NCI-H187 (cell line): ENCODE data around the gene POC1A.
"Not testable (repeated sequence)": the region's sequence is repeated elsewhere in the genome, so short reads cannot be mapped to it uniquely, and the experiment has no call there.

ENCODE experiments used
- DNase-seq, 2 experiments: peaks; one replicate each; lab custom pipeline; 2025; lab: John Stamatoyannopoulos, UW

The POC1A gene

GRCh38 chr3:52183786-52184445, 29.7 kb upstream of the POC1A start:
- no peak for DNase-seq

- DNase-seq: no peak
Observed at GRCh38 chr3:52182691-52183090, 28.5 kb upstream of the POC1A start.

DNA sequence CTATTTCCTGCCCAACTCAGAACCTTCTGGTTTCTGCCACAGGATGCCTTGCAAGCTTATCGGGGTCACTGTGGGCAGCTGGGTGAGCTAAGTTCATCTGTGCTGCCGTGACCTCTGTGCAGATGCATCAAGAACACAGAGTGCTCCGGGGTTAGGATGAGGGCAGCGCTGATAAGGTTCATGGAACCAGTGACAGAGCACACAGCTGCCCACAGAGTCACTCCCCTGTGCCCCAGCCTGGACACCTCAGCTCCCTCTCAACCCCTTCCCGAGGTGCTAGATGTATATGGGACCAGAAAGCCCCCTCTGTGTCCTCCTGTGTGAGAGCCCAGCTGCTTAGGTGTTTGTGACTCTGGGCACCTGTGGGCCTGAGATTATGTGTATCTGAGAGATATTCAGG, 28.0 kb upstream of the POC1A start:
- no peak for DNase-seq

DNA sequence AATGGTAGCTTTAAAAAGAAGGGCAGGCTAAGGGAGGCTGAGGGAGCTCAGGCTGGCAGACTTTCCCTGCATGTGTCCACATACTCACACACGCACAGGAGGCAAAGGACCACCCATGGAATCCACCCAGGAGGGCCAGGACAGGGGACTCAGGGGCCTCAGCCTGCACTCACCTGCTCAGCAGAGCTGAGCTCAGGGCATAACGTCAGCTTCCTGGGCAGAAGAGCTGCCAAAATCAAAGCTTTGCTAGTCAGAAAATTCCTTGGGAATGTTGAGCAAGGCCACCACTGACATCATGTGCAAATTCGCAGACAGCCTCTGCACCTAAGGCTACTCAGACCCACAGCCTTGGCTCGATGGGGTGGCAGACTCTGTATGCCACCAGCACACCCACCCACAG, 27.3 kb upstream of the POC1A start:
- DNase-seq: no peak

DNA sequence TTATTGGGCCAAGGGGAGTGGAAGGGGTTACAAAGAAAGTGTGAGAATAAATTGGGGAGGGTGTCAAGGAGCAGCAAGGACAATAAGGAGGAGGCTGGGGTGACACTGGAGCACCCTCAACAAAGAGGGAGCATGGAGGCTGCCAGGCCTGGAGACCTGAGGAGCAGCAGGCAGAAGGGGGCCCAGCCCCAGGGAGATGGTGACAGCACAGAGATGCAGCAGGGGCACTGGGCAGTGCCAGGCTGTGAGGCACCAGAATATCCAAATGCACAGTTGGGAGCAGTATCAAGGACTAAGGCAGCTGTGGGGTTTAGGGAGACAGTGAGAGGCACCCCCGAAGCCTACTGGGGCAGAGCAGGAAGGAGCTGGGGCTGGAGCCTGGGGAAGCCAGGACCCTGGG, 24.3 kb upstream of the POC1A start:
- DNase-seq: no peak

- not testable (repeated sequence) for DNase-seq
Observed at GRCh38 chr3:52178126-52178525, 23.9 kb upstream of the POC1A start.

DNA sequence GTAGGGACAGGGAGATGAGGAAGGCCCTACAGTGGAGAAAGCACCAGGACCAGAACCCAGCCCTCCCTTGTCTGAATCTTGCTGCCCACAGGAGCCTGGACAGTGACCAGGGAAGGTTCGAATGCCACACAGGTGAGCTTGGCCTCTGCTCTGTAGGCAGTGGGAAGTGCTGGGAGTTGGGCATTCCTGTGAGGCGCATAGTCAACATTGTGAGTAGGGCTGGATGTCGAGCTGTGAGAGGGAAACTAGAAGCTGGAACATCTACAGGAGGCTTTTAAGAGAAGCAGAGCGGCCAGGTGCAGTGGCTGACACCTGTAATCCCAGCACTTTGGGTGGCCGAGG, 23.4 kb upstream of the POC1A start:
- DNase-seq: no peak

DNA sequence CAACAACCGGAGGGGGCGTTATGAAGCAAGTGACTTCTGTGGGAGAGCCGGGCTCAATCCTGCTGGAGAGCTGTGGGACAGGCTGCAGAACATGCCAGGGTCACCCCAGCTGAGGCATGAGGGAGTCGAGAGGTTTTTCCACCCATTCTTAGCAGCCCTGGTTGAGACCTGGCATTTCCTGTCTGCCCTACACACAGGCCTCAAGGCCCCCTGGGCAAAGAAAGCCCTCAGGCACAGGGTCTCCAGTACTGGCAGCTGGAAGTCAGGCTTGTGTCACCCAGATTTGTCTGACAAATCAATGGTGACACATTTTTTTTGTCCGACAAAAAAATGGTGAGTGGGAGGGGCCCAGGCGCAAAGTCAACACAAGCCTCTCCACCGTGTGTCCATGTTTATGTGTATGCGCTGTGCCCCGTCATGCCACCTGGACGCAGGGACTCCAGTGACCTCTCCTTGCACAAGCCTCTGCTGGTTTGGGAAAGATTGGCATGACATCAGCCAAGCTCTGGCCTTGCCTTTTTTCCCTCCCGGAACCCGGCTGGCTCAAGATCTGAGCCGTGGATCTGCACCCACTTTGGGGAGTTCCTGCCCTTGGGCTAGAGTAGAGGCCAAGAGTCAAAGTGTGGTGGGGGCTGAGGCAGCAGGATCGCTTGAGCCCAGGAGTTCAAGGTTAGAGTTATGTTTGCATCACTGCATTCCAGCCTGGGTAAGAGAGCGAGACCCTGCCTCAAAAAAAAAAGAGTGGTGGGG, 22.9 kb upstream of the POC1A start:
- no peak for DNase-seq

DNA sequence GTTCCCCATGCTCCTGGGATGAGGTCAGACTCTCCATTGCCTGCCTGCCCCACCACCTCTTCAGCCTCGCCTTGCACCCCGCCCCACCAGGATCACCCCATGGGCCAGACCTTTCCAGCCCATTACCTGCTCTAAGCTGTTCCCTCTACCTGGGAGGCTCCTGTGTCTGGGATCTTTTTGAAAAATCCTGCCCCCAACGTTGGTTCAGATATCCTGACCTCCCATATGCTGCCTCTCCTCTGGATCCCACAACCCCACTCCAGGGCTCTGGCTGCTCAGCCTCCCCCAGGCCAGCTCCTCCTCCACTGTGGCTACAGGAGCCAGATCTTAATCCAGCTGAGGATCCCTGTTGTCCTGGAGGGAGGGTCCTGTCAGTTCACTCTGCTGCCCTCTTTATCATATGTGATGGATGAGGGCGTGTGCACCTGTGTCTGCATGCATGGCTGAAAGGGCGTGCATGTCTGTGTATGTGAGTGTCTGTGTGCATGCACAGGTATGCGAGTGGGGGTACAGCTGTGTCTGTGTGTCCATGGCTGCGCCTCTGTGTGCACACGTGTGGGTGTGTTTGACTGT, 22.0 kb upstream of the POC1A start:
- no peak for DNase-seq

DNA sequence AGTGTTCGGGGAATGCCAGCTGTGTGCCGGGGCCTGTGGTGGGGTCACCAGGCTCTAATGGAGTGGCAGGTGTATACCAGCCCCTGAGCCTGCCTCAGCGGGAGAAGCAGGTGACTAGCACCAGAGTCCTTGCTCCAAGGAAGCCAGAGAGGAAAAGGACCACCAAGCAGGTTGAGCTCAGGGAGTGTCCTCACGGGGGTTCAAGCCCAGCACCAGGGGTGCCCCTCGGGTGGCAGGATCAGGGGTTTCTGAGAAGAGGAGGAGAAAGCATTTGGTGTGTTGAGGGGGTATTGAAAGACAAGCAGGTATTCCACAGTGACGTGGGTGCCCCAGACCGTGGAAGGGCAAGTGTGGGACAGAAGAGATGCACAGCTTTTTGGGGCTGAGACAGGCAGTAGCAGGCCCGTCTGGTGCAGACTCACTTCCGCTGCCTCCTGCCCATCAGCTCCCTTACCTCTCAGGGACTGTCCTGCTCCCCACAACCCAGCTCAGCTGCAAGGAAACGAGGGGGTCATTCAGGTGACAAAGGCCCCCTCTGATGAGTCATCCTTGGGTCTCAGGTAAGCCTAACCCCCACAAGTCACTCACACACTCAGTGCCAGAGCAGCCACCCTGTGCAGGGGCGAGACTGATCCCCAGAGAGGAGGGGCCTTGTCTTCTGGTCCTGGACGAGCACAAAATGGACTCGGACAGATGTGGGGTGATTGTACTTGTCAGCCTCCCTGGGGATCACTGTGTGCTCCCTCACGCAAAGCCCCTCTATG, 21.4 kb upstream of the POC1A start:
- DNase-seq: no peak

- DNase-seq: no peak
Observed at GRCh38 chr3:52174896-52175295, 20.7 kb upstream of the POC1A start.

- DNase-seq: no peak
Observed at GRCh38 chr3:52173101-52173500, 18.9 kb upstream of the POC1A start.

- no peak for DNase-seq
Observed at GRCh38 chr3:52172262-52172757, 18.1 kb upstream of the POC1A start.

DNA sequence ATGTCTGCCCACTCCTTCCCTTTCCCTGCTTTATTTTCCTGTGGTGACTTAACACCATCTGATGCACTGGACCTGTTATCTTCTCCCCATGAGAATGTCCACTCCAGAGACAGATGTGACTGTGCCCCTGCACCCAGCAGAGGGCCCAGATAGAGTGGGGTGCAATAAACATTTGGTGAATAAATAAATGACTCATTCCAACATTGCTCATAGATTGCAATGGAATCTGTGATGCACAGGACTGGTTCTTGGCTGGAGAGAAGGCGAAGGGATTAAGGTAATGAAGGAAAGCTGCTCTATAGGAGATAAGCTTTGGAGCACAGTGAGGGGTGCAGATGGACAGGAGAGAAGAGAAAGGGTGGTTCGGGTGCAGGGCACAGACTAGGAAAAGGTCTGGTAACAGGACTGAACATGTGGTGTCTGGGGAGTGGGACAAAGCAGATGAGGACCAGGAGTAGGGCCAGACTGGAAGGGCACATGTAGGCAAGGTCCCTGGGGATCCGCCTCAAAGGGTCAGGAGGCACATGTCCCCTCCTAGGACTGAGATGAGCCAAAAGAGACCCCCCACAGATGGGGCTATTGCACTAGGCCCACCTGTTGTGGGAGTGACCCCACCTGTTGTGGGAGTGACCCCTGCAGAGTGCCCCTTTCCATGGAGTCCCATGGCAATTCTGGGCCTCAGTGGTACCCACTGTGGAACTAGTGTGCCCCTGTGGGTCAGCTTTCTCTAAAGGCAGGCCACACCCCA, 17.5 kb upstream of the POC1A start:
- DNase-seq: no peak

GRCh38 chr3:52170217-52170616, 16.0 kb upstream of the POC1A start:
- DNase-seq: not testable (repeated sequence)

GRCh38 chr3:52167240-52167639, 13.0 kb upstream of the POC1A start:
- no peak for DNase-seq

GRCh38 chr3:52162250-52162872, 8.1 kb upstream of the POC1A start:
- no peak for DNase-seq

- DNase-seq: no peak
Observed at GRCh38 chr3:52159503-52159902, 5.3 kb upstream of the POC1A start.

DNA sequence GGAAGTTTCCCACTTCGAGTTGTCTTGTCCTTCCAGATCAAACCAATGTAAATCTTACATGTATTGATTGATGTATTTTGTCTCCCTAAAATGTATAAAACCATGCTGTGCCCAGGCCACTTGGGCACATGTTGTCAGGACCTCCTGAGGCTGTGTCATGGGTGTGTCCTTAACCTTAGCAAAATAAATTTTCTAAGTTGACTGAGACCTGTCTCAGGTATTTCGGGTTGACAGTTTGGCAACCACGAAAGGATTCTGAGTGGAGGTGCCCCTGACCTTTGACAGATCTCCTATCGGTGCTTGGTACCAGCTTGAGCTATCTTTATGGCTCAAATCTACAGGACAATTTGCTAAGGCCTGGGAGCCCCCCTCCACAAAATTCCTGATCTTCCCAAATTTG, 1.7 kb upstream of the POC1A start:
- DNase-seq: no peak

DNA sequence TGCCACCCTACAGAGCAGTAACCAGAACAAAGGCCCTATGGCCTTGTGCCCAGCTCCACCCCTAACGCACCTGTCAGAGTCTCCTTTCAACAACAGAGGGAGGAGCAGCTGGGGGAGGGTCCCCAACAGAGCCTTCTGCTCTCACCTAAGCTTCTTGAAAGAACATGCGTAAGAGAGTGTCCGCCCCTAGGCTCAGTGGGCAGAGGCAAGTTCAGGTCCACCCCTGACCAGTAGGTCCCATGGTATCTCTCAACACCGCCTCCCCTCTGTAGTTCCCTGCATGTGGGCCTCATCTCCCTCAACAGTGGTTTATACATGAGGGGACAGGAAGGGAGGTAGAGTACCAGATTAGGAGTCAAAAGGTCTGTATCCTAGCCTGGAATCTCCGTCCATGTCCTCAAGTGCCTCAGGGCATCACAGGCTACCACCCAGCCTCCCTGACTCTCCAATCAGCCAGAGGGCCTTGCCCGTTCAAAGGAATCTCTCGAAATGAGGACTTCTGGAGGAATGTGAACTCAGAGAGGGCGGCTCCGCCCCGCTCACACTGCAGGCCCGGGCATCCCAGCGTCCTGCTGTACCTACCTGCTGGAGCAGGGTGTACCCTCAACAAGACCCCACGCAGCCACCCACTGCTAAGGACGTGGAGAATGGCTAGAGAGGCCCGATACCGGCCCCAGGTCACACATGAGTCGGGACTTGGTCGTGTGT, 680 bp downstream of the POC1A start:
- peak; percentile 5 to 21 for DNase-seq

DNA sequence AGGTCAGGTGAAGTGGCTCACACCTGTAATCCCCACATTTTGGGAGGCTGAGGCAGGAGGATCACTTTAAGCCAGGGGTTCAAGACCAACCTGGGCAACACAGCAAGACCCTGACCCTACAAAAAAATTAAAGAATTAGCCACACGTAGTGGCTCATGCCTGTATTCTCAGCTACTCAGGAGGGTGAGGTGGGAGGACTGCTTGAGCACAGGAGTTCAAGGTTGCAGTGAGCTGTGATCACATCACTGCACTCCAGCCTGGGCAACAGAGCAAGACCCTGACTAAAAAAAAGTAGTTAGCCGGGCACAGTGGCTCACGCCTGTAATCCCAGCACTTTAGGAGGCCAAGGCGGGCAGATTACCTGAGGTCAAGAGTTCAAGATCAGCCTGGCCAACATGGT, 2.2 kb downstream of the POC1A start:
- DNase-seq: not testable (repeated sequence)
